ENCODE results near the gene BCL7C. TPM values are rescaled to one million over a fixed set of nuclear protein-coding genes. Genes with fewer than 3 reads are reported as not detected.

BCL7C gene
- total and polyA plus RNA-seq, 2 of the 13 experiments (the other 11 are each of a cell fraction or from before 2014, with no cell fraction given) = 17.7 to 33.8 TPM

DNA sequence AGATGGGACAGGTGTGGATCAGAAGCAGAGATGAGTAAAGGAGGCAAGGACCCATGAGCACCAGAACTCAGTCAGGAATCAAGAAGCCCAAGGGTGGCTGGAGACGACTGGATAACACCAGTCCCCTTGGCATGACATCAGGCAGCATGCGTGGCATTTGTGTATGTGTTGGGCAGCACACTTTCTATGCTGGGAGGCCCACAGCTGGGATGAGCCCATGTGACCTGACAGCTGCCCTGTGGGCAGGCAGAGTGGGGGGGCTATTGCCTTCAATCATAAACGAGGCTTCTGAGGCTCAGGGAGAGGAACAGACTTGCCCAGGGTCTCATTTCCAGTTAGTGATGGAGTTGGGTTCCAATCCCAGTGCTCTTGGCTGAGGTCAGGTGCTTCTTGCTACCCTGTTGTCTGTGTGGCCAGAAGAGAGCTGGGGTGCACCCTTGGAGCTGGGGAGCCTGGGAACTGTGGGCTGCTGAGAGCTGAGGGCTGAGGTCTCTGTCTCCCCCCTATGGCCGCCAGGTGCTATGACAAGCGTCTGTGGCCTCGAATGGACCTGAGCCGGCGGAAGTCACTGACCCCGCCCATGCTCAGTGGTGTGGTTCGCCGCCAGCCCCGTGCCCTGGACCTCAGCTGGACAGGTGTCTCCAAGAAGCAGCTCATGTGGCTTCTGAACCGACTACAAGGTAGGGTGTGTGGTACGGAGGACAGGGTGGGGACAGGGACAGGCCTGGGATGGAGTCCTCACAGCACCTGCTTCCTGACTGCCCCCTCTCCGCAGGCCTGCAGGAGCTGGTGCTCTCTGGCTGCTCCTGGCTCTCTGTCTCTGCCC lies 47.9 kb upstream of the BCL7C start (continued):
- TF ChIP-seq ZNF230 (CRISPR knock-in tag; IDR thresholded peaks at IDR 0.05) = no peak
- TF ChIP-seq SRY (CRISPR knock-in tag; IDR thresholded peaks at IDR 0.05) = no peak
- no peak for TF ChIP-seq ZMAT3 (CRISPR knock-in tag; conservative IDR thresholded peaks at IDR 0.05)
- 0 out of 2 replicates have a peak, but pooled peaks have one; percentile 59 for TF ChIP-seq MYC (CRISPR knock-in tag; IDR thresholded peaks at IDR 0.05; ENCODE audit: borderline replicate concordance)
- no peak for TF ChIP-seq KMT2A (CRISPR knock-in tag; IDR thresholded peaks at IDR 0.05)
- TF ChIP-seq ZNF841 (CRISPR knock-in tag; IDR thresholded peaks at IDR 0.05; ENCODE audit: borderline replicate concordance) = no peak
- TF ChIP-seq, protein P1, sequence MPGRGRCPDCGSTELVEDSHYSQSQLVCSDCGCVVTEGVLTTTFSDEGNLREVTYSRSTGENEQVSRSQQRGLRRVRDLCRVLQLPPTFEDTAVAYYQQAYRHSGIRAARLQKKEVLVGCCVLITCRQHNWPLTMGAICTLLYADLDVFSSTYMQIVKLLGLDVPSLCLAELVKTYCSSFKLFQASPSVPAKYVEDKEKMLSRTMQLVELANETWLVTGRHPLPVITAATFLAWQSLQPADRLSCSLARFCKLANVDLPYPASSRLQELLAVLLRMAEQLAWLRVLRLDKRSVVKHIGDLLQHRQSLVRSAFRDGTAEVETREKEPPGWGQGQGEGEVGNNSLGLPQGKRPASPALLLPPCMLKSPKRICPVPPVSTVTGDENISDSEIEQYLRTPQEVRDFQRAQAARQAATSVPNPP (CRISPR knock-in tag; IDR thresholded peaks at IDR 0.05) = no peak
- no peak for TF ChIP-seq GATA4 (IDR thresholded peaks at IDR 0.05; ENCODE audit: borderline replicate concordance, low read depth)
- TF ChIP-seq ZNF484 (CRISPR knock-in tag; IDR thresholded peaks at IDR 0.05; ENCODE audit: borderline replicate concordance, low read depth) = no peak
- no peak for TF ChIP-seq ZNF354B (CRISPR knock-in tag; IDR thresholded peaks at IDR 0.05)
- 0 out of 2 replicates have a peak, but pooled peaks have one; percentile 10 for TF ChIP-seq HNF4A (CRISPR knock-in tag; IDR thresholded peaks at IDR 0.05)
- TF ChIP-seq, protein P2, sequence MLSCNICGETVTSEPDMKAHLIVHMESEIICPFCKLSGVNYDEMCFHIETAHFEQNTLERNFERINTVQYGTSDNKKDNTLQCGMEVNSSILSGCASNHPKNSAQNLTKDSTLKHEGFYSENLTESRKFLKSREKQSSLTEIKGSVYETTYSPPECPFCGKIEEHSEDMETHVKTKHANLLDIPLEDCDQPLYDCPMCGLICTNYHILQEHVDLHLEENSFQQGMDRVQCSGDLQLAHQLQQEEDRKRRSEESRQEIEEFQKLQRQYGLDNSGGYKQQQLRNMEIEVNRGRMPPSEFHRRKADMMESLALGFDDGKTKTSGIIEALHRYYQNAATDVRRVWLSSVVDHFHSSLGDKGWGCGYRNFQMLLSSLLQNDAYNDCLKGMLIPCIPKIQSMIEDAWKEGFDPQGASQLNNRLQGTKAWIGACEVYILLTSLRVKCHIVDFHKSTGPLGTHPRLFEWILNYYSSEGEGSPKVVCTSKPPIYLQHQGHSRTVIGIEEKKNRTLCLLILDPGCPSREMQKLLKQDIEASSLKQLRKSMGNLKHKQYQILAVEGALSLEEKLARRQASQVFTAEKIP (CRISPR knock-in tag; IDR thresholded peaks at IDR 0.05; ENCODE audit: borderline replicate concordance) = no peak
- TF ChIP-seq MZF1 (CRISPR knock-in tag; IDR thresholded peaks at IDR 0.05; ENCODE audit: borderline replicate concordance) = no peak
- TF ChIP-seq, protein P3, sequence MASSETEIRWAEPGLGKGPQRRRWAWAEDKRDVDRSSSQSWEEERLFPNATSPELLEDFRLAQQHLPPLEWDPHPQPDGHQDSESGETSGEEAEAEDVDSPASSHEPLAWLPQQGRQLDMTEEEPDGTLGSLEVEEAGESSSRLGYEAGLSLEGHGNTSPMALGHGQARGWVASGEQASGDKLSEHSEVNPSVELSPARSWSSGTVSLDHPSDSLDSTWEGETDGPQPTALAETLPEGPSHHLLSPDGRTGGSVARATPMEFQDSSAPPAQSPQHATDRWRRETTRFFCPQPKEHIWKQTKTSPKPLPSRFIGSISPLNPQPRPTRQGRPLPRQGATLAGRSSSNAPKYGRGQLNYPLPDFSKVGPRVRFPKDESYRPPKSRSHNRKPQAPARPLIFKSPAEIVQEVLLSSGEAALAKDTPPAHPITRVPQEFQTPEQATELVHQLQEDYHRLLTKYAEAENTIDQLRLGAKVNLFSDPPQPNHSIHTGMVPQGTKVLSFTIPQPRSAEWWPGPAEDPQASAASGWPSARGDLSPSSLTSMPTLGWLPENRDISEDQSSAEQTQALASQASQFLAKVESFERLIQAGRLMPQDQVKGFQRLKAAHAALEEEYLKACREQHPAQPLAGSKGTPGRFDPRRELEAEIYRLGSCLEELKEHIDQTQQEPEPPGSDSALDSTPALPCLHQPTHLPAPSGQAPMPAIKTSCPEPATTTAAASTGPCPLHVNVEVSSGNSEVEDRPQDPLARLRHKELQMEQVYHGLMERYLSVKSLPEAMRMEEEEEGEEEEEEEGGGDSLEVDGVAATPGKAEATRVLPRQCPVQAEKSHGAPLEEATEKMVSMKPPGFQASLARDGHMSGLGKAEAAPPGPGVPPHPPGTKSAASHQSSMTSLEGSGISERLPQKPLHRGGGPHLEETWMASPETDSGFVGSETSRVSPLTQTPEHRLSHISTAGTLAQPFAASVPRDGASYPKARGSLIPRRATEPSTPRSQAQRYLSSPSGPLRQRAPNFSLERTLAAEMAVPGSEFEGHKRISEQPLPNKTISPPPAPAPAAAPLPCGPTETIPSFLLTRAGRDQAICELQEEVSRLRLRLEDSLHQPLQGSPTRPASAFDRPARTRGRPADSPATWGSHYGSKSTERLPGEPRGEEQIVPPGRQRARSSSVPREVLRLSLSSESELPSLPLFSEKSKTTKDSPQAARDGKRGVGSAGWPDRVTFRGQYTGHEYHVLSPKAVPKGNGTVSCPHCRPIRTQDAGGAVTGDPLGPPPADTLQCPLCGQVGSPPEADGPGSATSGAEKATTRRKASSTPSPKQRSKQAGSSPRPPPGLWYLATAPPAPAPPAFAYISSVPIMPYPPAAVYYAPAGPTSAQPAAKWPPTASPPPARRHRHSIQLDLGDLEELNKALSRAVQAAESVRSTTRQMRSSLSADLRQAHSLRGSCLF (CRISPR knock-in tag; IDR thresholded peaks at IDR 0.05; ENCODE audit: borderline replicate concordance) = no peak
- no peak for TF ChIP-seq CREB1 (IDR thresholded peaks at IDR 0.05)
- TF ChIP-seq CREB1 (CRISPR knock-in tag; IDR thresholded peaks at IDR 0.05) = no peak
- TF ChIP-seq ZFP36L2 (CRISPR knock-in tag; IDR thresholded peaks at IDR 0.05) = no peak
- TF ChIP-seq ZSCAN31 (CRISPR knock-in tag; IDR thresholded peaks at IDR 0.05; ENCODE audit: low read depth) = peak; percentile 49; the same call in 1 of the 2 replicates
- TF ChIP-seq SAFB2 (CRISPR knock-in tag; IDR thresholded peaks at IDR 0.05; ENCODE audit: borderline replicate concordance, low read depth) = peak; percentile 93
- TF ChIP-seq SOX6 (IDR thresholded peaks at IDR 0.05) = no peak
- TF ChIP-seq SOX6 (CRISPR knock-in tag; IDR thresholded peaks at IDR 0.05) = no peak
- TF ChIP-seq ZNF430 (CRISPR knock-in tag; IDR thresholded peaks at IDR 0.05) = no peak
- TF ChIP-seq SMYD3 (CRISPR knock-in tag; IDR thresholded peaks at IDR 0.05) = no peak

Data from HepG2 (cell line).